ENCODE data around the gene S100A7. TPM values are rescaled to one million over a fixed set of nuclear protein-coding genes. Genes with fewer than 3 reads are reported as not detected.
"Not testable (repeated sequence)": the region's sequence is repeated elsewhere in the genome, so short reads cannot be mapped to it uniquely, and the experiment has no call there.

The S100A7 gene
- total and polyA plus RNA-seq, 9 donors: not detected

DNA sequence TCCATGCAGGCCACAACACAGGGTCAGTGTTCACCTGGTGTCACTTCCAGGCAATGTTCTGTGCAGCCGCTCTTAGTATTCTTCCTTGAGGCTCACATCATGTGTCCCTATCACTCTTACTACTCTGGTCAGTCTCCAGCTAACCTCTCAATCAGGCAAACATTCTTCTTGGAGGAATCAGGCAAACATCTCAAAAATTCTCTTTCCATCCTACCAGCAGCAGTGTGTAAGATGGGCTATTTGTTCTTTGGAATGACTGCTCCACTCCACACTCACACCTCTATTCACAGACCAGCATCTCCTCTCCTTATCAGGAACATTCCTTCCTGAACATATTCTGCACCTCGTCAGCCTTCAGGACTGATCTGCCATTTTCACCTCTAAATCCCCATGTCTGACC, 40.1 kb downstream of the S100A7 start:
- H3K4me3 ChIP-seq (ENCODE audit: low read length): no peak overlapping the region
- no peaks in the 10 kb centered on the region for H3K36me3 ChIP-seq (ENCODE audit: control insufficient read depth, insufficient read depth, low read length)
- WGBS (ENCODE audit: insufficient coverage): 73% methylated on average over 2 of the region's 2 CpGs
- H3K9me3 ChIP-seq (replicated peaks; ENCODE audit: control insufficient read depth, low read depth, low read length): no peaks in the 10 kb centered on the region
- no peaks in the 10 kb centered on the region for H3K4me1 ChIP-seq (ENCODE audit: control insufficient read depth, insufficient read depth, low read length)
- no peaks in the 10 kb centered on the region for H3K27me3 ChIP-seq (ENCODE audit: control insufficient read depth, insufficient read depth, low read length)
- DNase-seq: no peak
- H3K27ac ChIP-seq (ENCODE audit: low read length): no peak overlapping the region

DNA sequence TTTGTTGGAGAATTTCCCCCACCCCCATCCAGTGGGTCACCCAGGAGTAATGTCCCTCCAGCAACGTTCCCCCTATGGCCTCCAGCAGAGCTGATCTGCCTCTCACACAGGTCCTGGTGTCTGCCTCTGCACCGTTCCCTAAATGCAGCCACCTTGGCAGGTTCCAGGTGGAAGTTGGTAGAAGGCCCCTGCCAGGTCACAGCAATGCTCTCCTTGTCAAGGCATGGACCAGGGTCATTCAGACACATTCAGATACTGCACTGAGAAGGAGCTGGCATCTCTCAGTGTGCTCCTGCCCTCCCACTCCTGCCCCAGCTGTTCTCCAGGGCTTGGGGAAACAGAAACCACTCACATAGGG, 41.0 kb downstream of the S100A7 start:
- not testable (repeated sequence) for H3K27me3 ChIP-seq (ENCODE audit: control insufficient read depth, insufficient read depth, low read length); H3K27ac ChIP-seq (ENCODE audit: low read length); H3K4me1 ChIP-seq (ENCODE audit: control insufficient read depth, insufficient read depth, low read length); H3K36me3 ChIP-seq (ENCODE audit: control insufficient read depth, insufficient read depth, low read length); H3K4me3 ChIP-seq (ENCODE audit: low read length); DNase-seq; H3K9me3 ChIP-seq (replicated peaks; ENCODE audit: control insufficient read depth, low read depth, low read length)
- no CpG with 5 or more reads among the region's 2 CpGs for WGBS (ENCODE audit: insufficient coverage)

DNA sequence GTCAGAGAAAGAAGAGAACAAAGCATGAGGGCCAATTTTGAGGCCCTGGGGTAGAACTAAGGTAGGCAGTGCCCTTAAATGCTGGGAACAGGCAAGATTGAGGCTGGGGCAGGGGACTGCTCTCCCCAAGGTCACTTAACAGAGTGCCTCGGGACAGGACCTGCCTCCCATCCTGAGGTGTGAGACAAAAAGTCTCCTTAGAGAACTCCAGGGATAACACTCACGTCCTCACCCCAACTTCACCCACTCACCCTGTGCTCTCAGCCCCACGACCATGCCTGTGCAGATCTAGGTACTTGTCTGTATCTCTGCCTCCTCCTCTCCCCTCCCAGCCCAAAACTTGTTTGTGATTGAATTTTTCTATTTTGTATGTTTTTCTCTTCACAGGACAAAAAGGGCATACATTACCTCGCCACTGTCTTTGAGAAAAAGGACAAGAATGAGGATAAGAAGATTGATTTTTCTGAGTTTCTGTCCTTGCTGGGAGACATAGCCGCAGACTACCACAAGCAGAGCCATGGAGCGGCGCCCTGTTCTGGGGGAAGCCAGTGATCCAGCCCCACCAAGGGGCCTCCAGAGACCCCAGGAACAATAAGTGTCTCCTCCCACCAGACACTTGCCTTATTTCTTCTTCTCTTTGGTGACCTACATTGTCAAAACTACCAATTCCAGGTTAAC, 41.6 kb downstream of the S100A7 start:
- not testable (repeated sequence) for H3K27me3 ChIP-seq (ENCODE audit: control insufficient read depth, insufficient read depth, low read length); H3K36me3 ChIP-seq (ENCODE audit: control insufficient read depth, insufficient read depth, low read length); H3K4me3 ChIP-seq (ENCODE audit: low read length); DNase-seq; H3K9me3 ChIP-seq (replicated peaks; ENCODE audit: control insufficient read depth, low read depth, low read length); H3K27ac ChIP-seq (ENCODE audit: low read length); H3K4me1 ChIP-seq (ENCODE audit: control insufficient read depth, insufficient read depth, low read length)
- WGBS (ENCODE audit: insufficient coverage): 66% methylated on average over 3 of the region's 7 CpGs

DNA sequence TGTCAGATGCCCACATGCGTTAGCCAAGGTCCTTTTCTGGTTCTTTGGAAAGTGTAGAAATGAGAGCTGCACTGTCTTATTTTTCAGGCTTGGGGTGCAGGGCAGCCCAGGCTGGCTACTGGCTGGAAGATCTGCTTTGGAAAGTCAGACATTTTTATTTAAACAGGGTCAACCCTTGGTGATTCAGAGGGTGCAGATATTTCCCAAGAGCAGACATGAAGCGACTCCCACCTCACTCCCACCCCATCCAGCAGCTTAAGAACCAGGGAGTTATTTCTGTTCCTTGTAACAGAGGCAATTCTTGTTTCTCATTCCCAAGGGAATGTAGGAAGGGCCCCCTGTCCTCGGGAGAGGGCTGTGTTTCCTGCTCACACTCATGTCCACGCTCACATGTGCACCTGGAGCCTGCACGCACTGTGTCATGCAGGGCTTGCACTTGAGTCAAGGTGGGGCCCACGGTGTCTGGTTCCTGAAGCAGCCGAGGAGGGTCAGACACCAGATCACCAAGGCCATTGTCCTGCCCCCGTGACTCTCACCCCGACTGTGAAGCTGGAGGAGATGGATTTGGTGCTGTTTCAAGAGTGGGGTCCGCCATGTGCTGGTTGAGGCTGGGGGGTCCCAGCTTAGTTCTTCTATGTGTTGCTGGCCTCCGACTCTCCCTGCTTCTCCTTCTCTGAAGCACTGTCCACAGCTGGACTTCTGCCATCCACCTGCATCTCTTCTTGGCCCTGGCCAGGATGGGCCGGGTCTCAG, 43.1 kb downstream of the S100A7 start:
- no peak overlapping the region for H3K27ac ChIP-seq (ENCODE audit: low read length)
- H3K4me3 ChIP-seq (ENCODE audit: low read length): no peak overlapping the region
- DNase-seq: no peak
- 65% methylated on average over 5 of the region's 12 CpGs for WGBS (ENCODE audit: insufficient coverage)
- no peaks in the 10 kb centered on the region for H3K36me3 ChIP-seq (ENCODE audit: control insufficient read depth, insufficient read depth, low read length)
- no peaks in the 10 kb centered on the region for H3K27me3 ChIP-seq (ENCODE audit: control insufficient read depth, insufficient read depth, low read length)
- H3K9me3 ChIP-seq (replicated peaks; ENCODE audit: control insufficient read depth, low read depth, low read length): no peaks in the 10 kb centered on the region
- H3K4me1 ChIP-seq (ENCODE audit: control insufficient read depth, insufficient read depth, low read length): no peaks in the 10 kb centered on the region

DNA sequence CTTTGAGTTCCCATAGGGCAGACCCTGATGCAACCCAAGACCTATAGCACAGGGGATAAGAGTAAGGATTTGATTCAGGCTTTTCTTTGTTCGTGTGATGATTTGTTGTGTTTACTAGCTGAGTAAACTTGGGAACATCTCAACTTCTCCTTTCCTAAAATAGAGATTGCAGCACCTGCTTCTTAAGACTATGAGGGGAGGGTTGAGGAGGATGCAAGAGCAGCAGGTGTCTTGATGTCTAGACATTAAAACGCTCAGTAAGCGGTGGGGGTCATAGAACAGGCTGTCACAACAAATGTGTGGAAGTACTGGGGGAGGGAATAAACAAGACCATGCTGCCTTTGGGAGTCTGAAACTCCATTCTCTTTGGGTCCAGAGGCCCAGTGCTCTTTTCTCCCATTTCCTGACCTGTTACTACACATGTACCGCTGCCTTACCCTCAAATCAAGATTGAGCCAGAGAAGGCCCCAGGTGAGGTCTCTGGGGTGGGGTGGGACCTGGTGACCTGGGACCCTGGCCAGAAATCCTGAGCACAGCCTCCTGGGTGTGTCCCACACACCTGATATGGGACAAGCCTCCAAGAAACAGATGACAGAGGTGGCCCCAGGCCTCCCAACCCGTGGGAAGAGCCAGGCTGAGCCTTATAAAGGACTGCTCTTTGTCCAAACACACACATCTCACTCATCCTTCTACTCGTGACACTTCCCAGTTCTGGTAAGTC, 44.4 kb downstream of the S100A7 start, which contains the start of gene S100A7A:
Gene S100A7A (plus strand): TSS at position 671 of the 721 bp plus-strand sequence. CDS start 1,563 bp downstream, outside the sequence.
- Histone ChIP-seq H3K4me3 (ENCODE audit: low read length) (no peak within 1 kb of the TSS), H3K27ac (ENCODE audit: low read length) (no peak within 1 kb of the TSS), H3K9me3 (replicated peaks; ENCODE audit: control insufficient read depth, low read depth, low read length) (no peaks in the 10 kb centered on the region), H3K4me1 (ENCODE audit: control insufficient read depth, insufficient read depth, low read length) (no peaks in the 10 kb centered on the region), H3K27me3 (ENCODE audit: control insufficient read depth, insufficient read depth, low read length) (no peaks in the 10 kb centered on the region), H3K36me3 (ENCODE audit: control insufficient read depth, insufficient read depth, low read length) (no peaks in the 10 kb centered on the region)
- 65% methylated on average over 4 of the region's 6 CpGs for WGBS (ENCODE audit: insufficient coverage)
- no peak for DNase-seq

DNA sequence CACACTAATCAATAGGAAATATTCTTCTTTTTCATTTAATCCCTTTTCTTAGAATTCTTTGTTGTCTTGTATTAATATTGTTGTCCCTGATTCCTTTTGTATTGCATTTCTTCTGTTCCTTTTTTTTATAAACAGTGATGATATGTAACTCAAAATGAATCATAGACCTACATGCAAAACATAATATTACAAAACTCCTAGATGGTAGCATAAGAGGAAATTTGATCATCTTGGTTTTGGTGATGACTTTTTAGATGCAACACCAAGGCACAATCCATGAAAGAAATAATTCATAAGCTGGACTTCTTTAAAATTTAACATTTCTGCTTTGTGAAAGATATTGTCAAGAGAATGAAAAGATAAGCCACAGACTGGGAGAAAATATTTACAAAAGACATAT, 46.5 kb downstream of the S100A7 start:
- H3K36me3 ChIP-seq (ENCODE audit: control insufficient read depth, insufficient read depth, low read length); H3K4me3 ChIP-seq (ENCODE audit: low read length); H3K27me3 ChIP-seq (ENCODE audit: control insufficient read depth, insufficient read depth, low read length); H3K27ac ChIP-seq (ENCODE audit: low read length); H3K4me1 ChIP-seq (ENCODE audit: control insufficient read depth, insufficient read depth, low read length); DNase-seq; H3K9me3 ChIP-seq (replicated peaks; ENCODE audit: control insufficient read depth, low read depth, low read length): not testable (repeated sequence)

Other genes starting within 250 kb of the S100A7 start
- gene PRR9, start 243.1 kb downstream of the S100A7 start, total RNA-seq: not detected
- not detected for gene PRR9, start 243.1 kb downstream of the S100A7 start, polyA plus RNA-seq (ENCODE audit: insufficient read depth in 1 of 8, insufficient read length in 8 of 8, low replicate concordance in 1 of 8)
- not detected for gene LORICRIN, start 201.0 kb downstream of the S100A7 start, total RNA-seq
- not detected for gene LORICRIN, start 201.0 kb downstream of the S100A7 start, polyA plus RNA-seq (ENCODE audit: insufficient read depth in 1 of 8, insufficient read length in 8 of 8, low replicate concordance in 1 of 8)
- gene PGLYRP3, start 147.7 kb downstream of the S100A7 start, total RNA-seq: not detected
- gene PGLYRP3, start 147.7 kb downstream of the S100A7 start, polyA plus RNA-seq (ENCODE audit: insufficient read depth in 1 of 8, insufficient read length in 8 of 8, low replicate concordance in 1 of 8): under 1 TPM in 1 of 8 donors, not detected in 7; 0.56 TPM
- gene PGLYRP4, start 111.8 kb downstream of the S100A7 start, total RNA-seq: not detected
- gene PGLYRP4, start 111.8 kb downstream of the S100A7 start, polyA plus RNA-seq (ENCODE audit: insufficient read depth in 1 of 8, insufficient read length in 8 of 8, low replicate concordance in 1 of 8): under 1 TPM in 1 of 8 donors, not detected in 7; 0.74 TPM
- 17.8 TPM for gene S100A9, start 102.8 kb downstream of the S100A7 start, total RNA-seq
- 10 to 100 TPM; 23.1 to 47.3 (median 35.1) TPM for gene S100A9, start 102.8 kb downstream of the S100A7 start, polyA plus RNA-seq (ENCODE audit: insufficient read depth in 1 of 8, insufficient read length in 8 of 8, low replicate concordance in 1 of 8)
- 1.4 TPM for gene S100A12, start 85.0 kb downstream of the S100A7 start, total RNA-seq
- 1 to 10 TPM; 1.7 to 4.6 (median 2.9) TPM for gene S100A12, start 85.0 kb downstream of the S100A7 start, polyA plus RNA-seq (ENCODE audit: insufficient read depth in 1 of 8, insufficient read length in 8 of 8, low replicate concordance in 1 of 8)
- 6.6 TPM for gene S100A8, start 69.6 kb downstream of the S100A7 start, total RNA-seq
- 10 to 100 TPM; 12.8 to 31.9 (median 19.8) TPM for gene S100A8, start 69.6 kb downstream of the S100A7 start, polyA plus RNA-seq (ENCODE audit: insufficient read depth in 1 of 8, insufficient read length in 8 of 8, low replicate concordance in 1 of 8)
- not detected for gene S100A7A, start 44.1 kb downstream of the S100A7 start, total RNA-seq
- not detected for gene S100A7A, start 44.1 kb downstream of the S100A7 start, polyA plus RNA-seq (ENCODE audit: insufficient read depth in 1 of 8, insufficient read length in 8 of 8, low replicate concordance in 1 of 8)
- 415 TPM for gene S100A6, start 75.3 kb upstream of the S100A7 start, total RNA-seq
- gene S100A6, start 75.3 kb upstream of the S100A7 start, polyA plus RNA-seq (ENCODE audit: insufficient read depth in 1 of 8, insufficient read length in 8 of 8, low replicate concordance in 1 of 8): 100 to 1,000 TPM; 182 to 300 (median 257) TPM
- gene S100A5, start 80.3 kb upstream of the S100A7 start, total RNA-seq: not detected
- under 1 TPM in 1 of 8 donors, not detected in 7; 0.31 TPM for gene S100A5, start 80.3 kb upstream of the S100A7 start, polyA plus RNA-seq (ENCODE audit: insufficient read depth in 1 of 8, insufficient read length in 8 of 8, low replicate concordance in 1 of 8)
- 238 TPM for gene S100A4, start 85.2 kb upstream of the S100A7 start, total RNA-seq
- gene S100A4, start 85.2 kb upstream of the S100A7 start, polyA plus RNA-seq (ENCODE audit: insufficient read depth in 1 of 8, insufficient read length in 8 of 8, low replicate concordance in 1 of 8): 100 to 1,000 TPM; 188 to 266 (median 208) TPM
- 0.31 TPM for gene S100A3, start 88.6 kb upstream of the S100A7 start, total RNA-seq
- 1 to 10 TPM in 1 of 8 donors, under 1 TPM in 7; 0.30 to 1.4 (median 0.67) TPM for gene S100A3, start 88.6 kb upstream of the S100A7 start, polyA plus RNA-seq (ENCODE audit: insufficient read depth in 1 of 8, insufficient read length in 8 of 8, low replicate concordance in 1 of 8)
- gene S100A2, start 105.2 kb upstream of the S100A7 start, total RNA-seq: 3.4 TPM
- 1 to 10 TPM; 1.4 to 5.0 (median 1.8) TPM for gene S100A2, start 105.2 kb upstream of the S100A7 start, polyA plus RNA-seq (ENCODE audit: insufficient read depth in 1 of 8, insufficient read length in 8 of 8, low replicate concordance in 1 of 8)
- 45.4 TPM for gene S100A16, start 152.5 kb upstream of the S100A7 start, total RNA-seq
- gene S100A16, start 152.5 kb upstream of the S100A7 start, polyA plus RNA-seq (ENCODE audit: insufficient read depth in 1 of 8, insufficient read length in 8 of 8, low replicate concordance in 1 of 8): 10 to 100 TPM; 45.1 to 77.3 (median 55.3) TPM
- 0.18 TPM for gene S100A14, start 155.7 kb upstream of the S100A7 start, total RNA-seq
- 10 to 100 TPM in 2 of 8 donors, 1 to 10 TPM in 2, under 1 TPM in 4; 0.15 to 27.5 (median 1.2) TPM for gene S100A14, start 155.7 kb upstream of the S100A7 start, polyA plus RNA-seq (ENCODE audit: insufficient read depth in 1 of 8, insufficient read length in 8 of 8, low replicate concordance in 1 of 8)
- 111 TPM for gene S100A13, start 166.9 kb upstream of the S100A7 start, total RNA-seq
- 10 to 100 TPM; 58.4 to 85.4 (median 70.6) TPM for gene S100A13, start 166.9 kb upstream of the S100A7 start, polyA plus RNA-seq (ENCODE audit: insufficient read depth in 1 of 8, insufficient read length in 8 of 8, low replicate concordance in 1 of 8)
- 4.7 TPM for gene S100A1, start 167.8 kb upstream of the S100A7 start, total RNA-seq
- 1 to 10 TPM; 3.0 to 9.5 (median 6.3) TPM for gene S100A1, start 167.8 kb upstream of the S100A7 start, polyA plus RNA-seq (ENCODE audit: insufficient read depth in 1 of 8, insufficient read length in 8 of 8, low replicate concordance in 1 of 8)
- gene CHTOP, start 173.4 kb upstream of the S100A7 start, total RNA-seq: 45.0 TPM
- gene CHTOP, start 173.4 kb upstream of the S100A7 start, polyA plus RNA-seq (ENCODE audit: insufficient read depth in 1 of 8, insufficient read length in 8 of 8, low replicate concordance in 1 of 8): 100 to 1,000 TPM in 1 of 8 donors, 10 to 100 TPM in 7; 86.6 to 102 (median 91.0) TPM
- 53.0 TPM for gene SNAPIN, start 198.1 kb upstream of the S100A7 start, total RNA-seq
- gene SNAPIN, start 198.1 kb upstream of the S100A7 start, polyA plus RNA-seq (ENCODE audit: insufficient read depth in 1 of 8, insufficient read length in 8 of 8, low replicate concordance in 1 of 8): 10 to 100 TPM; 48.4 to 51.5 (median 49.8) TPM
- gene ILF2, start 210.3 kb upstream of the S100A7 start, total RNA-seq: 184 TPM
- 100 to 1,000 TPM; 158 to 217 (median 176) TPM for gene ILF2, start 210.3 kb upstream of the S100A7 start, polyA plus RNA-seq (ENCODE audit: insufficient read depth in 1 of 8, insufficient read length in 8 of 8, low replicate concordance in 1 of 8)
- 12.9 TPM for gene NPR1, start 218.0 kb upstream of the S100A7 start, total RNA-seq
- 10 to 100 TPM; 12.7 to 17.4 (median 15.0) TPM for gene NPR1, start 218.0 kb upstream of the S100A7 start, polyA plus RNA-seq (ENCODE audit: insufficient read depth in 1 of 8, insufficient read length in 8 of 8, low replicate concordance in 1 of 8)

Data from muscle of leg (tissue), 11 donors.